ENCODE measurements around the gene BTNL2. TPM values are rescaled to one million over a fixed set of nuclear protein-coding genes. Genes with fewer than 3 reads are reported as not detected.
"Not testable (repeated sequence)": the region's sequence is repeated elsewhere in the genome, so short reads cannot be mapped to it uniquely, and the experiment has no call there.

Gene BTNL2
- total RNA-seq, 2 donors from 2014 or later, result not detected

GRCh38 chr6:32369660-32370059, 37.3 kb downstream of the BTNL2 start:
- Mint-ChIP-seq H3K4me3 (no peak overlapping the region), H3K27ac (no peak overlapping the region), H3K4me1 (peaks cover 6% of the 10 kb centered on the region), H3K36me3 (ENCODE audit: low read depth) (no peaks in the 10 kb centered on the region), H3K27me3 (peaks cover 38% of the 10 kb centered on the region), H3K9me3 (no peaks in the 10 kb centered on the region)
- ATAC-seq (replicated peaks), result peak; percentile 91

- Mint-ChIP-seq H3K9me3 (no peaks in the 10 kb centered on the region), H3K4me1 (peaks cover 6% of the 10 kb centered on the region), H3K27me3 (peaks cover 43% of the 10 kb centered on the region), H3K4me3 (no peak overlapping the region), H3K27ac (no peak overlapping the region), H3K36me3 (ENCODE audit: low read depth) (no peaks in the 10 kb centered on the region)
- ATAC-seq (replicated peaks), result no peak
Measured at GRCh38 chr6:32367644-32368043, 39.3 kb downstream of the BTNL2 start.

- not testable (repeated sequence) for H3K4me3 Mint-ChIP-seq; ATAC-seq (replicated peaks); H3K36me3 Mint-ChIP-seq (ENCODE audit: low read depth); H3K27me3 Mint-ChIP-seq; H3K9me3 Mint-ChIP-seq; H3K4me1 Mint-ChIP-seq; H3K27ac Mint-ChIP-seq
Measured at GRCh38 chr6:32359225-32359624, 47.8 kb downstream of the BTNL2 start.

- H3K27ac Mint-ChIP-seq; H3K4me3 Mint-ChIP-seq; H3K9me3 Mint-ChIP-seq; ATAC-seq (replicated peaks); H3K36me3 Mint-ChIP-seq (ENCODE audit: low read depth); H3K4me1 Mint-ChIP-seq; H3K27me3 Mint-ChIP-seq: not testable (repeated sequence)
Measured at GRCh38 chr6:32358548-32358947, 48.4 kb downstream of the BTNL2 start.

GRCh38 chr6:32355018-32355417, 52.0 kb downstream of the BTNL2 start:
- peak; percentile 31 for ATAC-seq (replicated peaks)
- Mint-ChIP-seq H3K27ac (no peak overlapping the region), H3K4me3 (no peak overlapping the region), H3K4me1 (no peaks in the 10 kb centered on the region), H3K36me3 (ENCODE audit: low read depth) (no peaks in the 10 kb centered on the region), H3K27me3 (peaks cover 9% of the 10 kb centered on the region), H3K9me3 (no peaks in the 10 kb centered on the region)

GRCh38 chr6:32353348-32353747, 53.6 kb downstream of the BTNL2 start:
- H3K36me3 Mint-ChIP-seq (ENCODE audit: low read depth), result no peaks in the 10 kb centered on the region
- H3K27me3 Mint-ChIP-seq, result peaks cover 20% of the 10 kb centered on the region
- no peak overlapping the region for H3K4me3 Mint-ChIP-seq
- ATAC-seq (replicated peaks), result no peak
- H3K4me1 Mint-ChIP-seq, result no peaks in the 10 kb centered on the region
- no peaks in the 10 kb centered on the region for H3K9me3 Mint-ChIP-seq
- no peak overlapping the region for H3K27ac Mint-ChIP-seq

Other genes starting within 250 kb of the BTNL2 start
- gene EGFL8, start 242.6 kb downstream of the BTNL2 start, total RNA-seq, result 10 to 100 TPM in 1 of 2 donors, 1 to 10 TPM in 1; 6.7 to 10.1 TPM
- gene AGPAT1, start 231.1 kb downstream of the BTNL2 start, total RNA-seq, result 10 to 100 TPM; 26.8 to 37.5 TPM
- 10 to 100 TPM; 46.0 to 64.5 TPM for gene RNF5, start 228.8 kb downstream of the BTNL2 start, total RNA-seq
- gene AGER, start 222.9 kb downstream of the BTNL2 start, total RNA-seq, result 10 to 100 TPM; 19.3 to 50.2 TPM
- gene PBX2, start 217.0 kb downstream of the BTNL2 start, total RNA-seq, result 100 to 1,000 TPM in 1 of 2 donors, 10 to 100 TPM in 1; 53.0 to 135 TPM
- gene GPSM3, start 214.5 kb downstream of the BTNL2 start, total RNA-seq, result 100 to 1,000 TPM; 136 to 227 TPM
- gene NOTCH4, start 183.1 kb downstream of the BTNL2 start, total RNA-seq, result 1 to 10 TPM in 1 of 2 donors, under 1 TPM in 1; 0.73 to 2.3 TPM
- gene TSBP1, start 35.3 kb downstream of the BTNL2 start, total RNA-seq, result not detected
- gene HLA-DRA, start 32.7 kb upstream of the BTNL2 start, total RNA-seq, result 100 to 1,000 TPM in 1 of 2 donors, 10 to 100 TPM in 1; 13.6 to 170 TPM
- gene HLA-DRB5, start 123.1 kb upstream of the BTNL2 start, total RNA-seq, result 10 to 100 TPM in 1 of 2 donors, 1 to 10 TPM in 1; 1.5 to 17.6 TPM
- 100 to 1,000 TPM in 1 of 2 donors, 10 to 100 TPM in 1; 11.4 to 109 TPM for gene HLA-DRB1, start 182.7 kb upstream of the BTNL2 start, total RNA-seq
- 10 to 100 TPM in 1 of 2 donors, 1 to 10 TPM in 1; 1.1 to 11.6 TPM for gene HLA-DQA1, start 230.2 kb upstream of the BTNL2 start, total RNA-seq

Data from activated T-helper 17 cell treated with anti-CD3 and anti-CD28 coated beads, Interleukin-2, amount 50 U/mL, for 72 hours (primary cell).